K562 (cell line): ENCODE results near the gene FUBP3. TPM values are rescaled to one million over a fixed set of nuclear protein-coding genes. Genes with fewer than 3 reads are reported as not detected.

Experiments used
- ATAC-seq: fragments of 200-7000 bp; cut with Tn5 transposase; 3 replicates; pipeline ENCODE4 v1.9.1; 2020; ENCODE audit warnings: moderate library complexity
- BruUV-seq: library from RNA; stranded (reverse); fragments of 400-500 nt; replicated peaks from 2 replicates; lab custom pipeline; 2021; lab: Mats Ljungman, UMichigan
- CTCF ChIA-PET: fragments of 300-600 bp; formaldehyde crosslinking; extraction: SDS; loops from one replicate; lab custom pipeline; 2021; ENCODE audit warnings: low intra/inter-chr PET ratio; lab: Yijun Ruan, JAX
- POLR2A ChIA-PET: fragments of 300-600, 350-650 bp; sonication (Branson Sonifier 250); formaldehyde crosslinking; extraction: SDS; loops from one replicate; lab custom pipeline; 2021; ENCODE audit warnings: antibody characterized with exemption, inconsistent platforms; lab: Yijun Ruan, JAX
- DNase-seq, 4 experiments: peaks; one replicate each; pipeline versions ENCODE4 v3.0.0 to v3.0.0-alpha.2; 2011 to 2018; ENCODE audit warnings: low spot score in 3 of 4, mixed read lengths in 3 of 4; ENCODE audit errors: extremely low read depth in 1 of 4
- FAIRE-seq: peaks from 2 replicates; lab custom pipeline; 2011; peaks lifted over from hg19 to GRCh38; lab: Jason Lieb, UNC
- H2AFZ ChIP-seq: 2 replicates; pipeline ENCODE4 v1.6.0; 2011; ENCODE audit warnings: low read depth, low read length, control low read depth, inconsistent platforms
- H3K27ac ChIP-seq: fragments of 200-600 bp; 3 replicates; pipeline ENCODE4 v1.8.0; 2011; ENCODE audit warnings: low read depth, mild to moderate bottlenecking, control low read depth, inconsistent platforms, low read length, moderate library complexity, mixed read lengths; ENCODE audit errors: extremely low read depth
- H3K27me3 ChIP-seq, 2 experiments: fragments of 300-600 bp in 1 of 2; 2 replicates in 1 of 2; 3 replicates in 1 of 2; pipeline versions ENCODE4 v1.6.0 to v1.8.0; 2011; ENCODE audit warnings: inconsistent platforms in 2 of 2, low read length in 2 of 2, mild to moderate bottlenecking in 1 of 2, mixed read lengths in 1 of 2, moderate library complexity in 1 of 2; ENCODE audit not compliant: control insufficient read depth in 2 of 2, insufficient read depth in 2 of 2
- H3K36me3 ChIP-seq: fragments of 300-600 bp; 3 replicates; pipeline ENCODE4 v1.8.0; 2011; ENCODE audit warnings: mild to moderate bottlenecking, low read length, inconsistent platforms; ENCODE audit not compliant: control insufficient read depth, insufficient read depth
- H3K4me1 ChIP-seq, 2 experiments: fragments of 200-600 bp in 1 of 2; replicated peaks in 1 of 2; 2 replicates in 1 of 2; 3 replicates in 1 of 2; pipeline versions ENCODE4 v1.5.1 to v1.8.0; 2011; ENCODE audit warnings: inconsistent platforms in 2 of 2, low read length in 2 of 2, mild to moderate bottlenecking in 1 of 2, mixed read lengths in 1 of 2, moderate library complexity in 1 of 2; ENCODE audit not compliant: control insufficient read depth in 2 of 2, insufficient read depth in 2 of 2
- H3K4me2 ChIP-seq: 2 replicates; pipeline ENCODE4 v1.6.1; 2011; ENCODE audit warnings: low read length, control low read depth, inconsistent platforms, mixed read lengths; ENCODE audit not compliant: insufficient read depth
- H3K4me3 ChIP-seq: fragments of 200-600 bp; sonication (generic), shearing (Covaris generic); 2 replicates; pipeline ENCODE4 v1.5.1; 2016; ENCODE audit warnings: control low read depth, inconsistent platforms
- H3K79me2 ChIP-seq: fragments of 200-600 bp; 3 replicates; pipeline ENCODE4 v1.8.0; 2011; ENCODE audit warnings: low read length, inconsistent platforms; ENCODE audit not compliant: control insufficient read depth, insufficient read depth
- H3K9ac ChIP-seq, 2 experiments: 2 replicates each; pipeline versions ENCODE4 v1.6.0 to v1.6.1; 2011; ENCODE audit warnings: low read depth in 2 of 2, low read length in 2 of 2, control low read depth in 1 of 2, inconsistent platforms in 1 of 2, mild to moderate bottlenecking in 1 of 2, mixed read lengths in 1 of 2; ENCODE audit not compliant: insufficient read depth in 1 of 2
- H3K9me1 ChIP-seq: one replicate; pipeline ENCODE4 v1.6.0; 2011; ENCODE audit warnings: inconsistent platforms, mild to moderate bottlenecking, low read length, moderate library complexity; ENCODE audit not compliant: control insufficient read depth, insufficient read depth
- H3K9me3 ChIP-seq: replicated peaks from 2 replicates; pipeline ENCODE4 v1.5.1; 2011; ENCODE audit warnings: low read depth, low read length, inconsistent platforms; ENCODE audit not compliant: control insufficient read depth, insufficient read depth
- H4K20me1 ChIP-seq: replicated peaks from 2 replicates; pipeline ENCODE4 v1.6.1; 2011; ENCODE audit warnings: low read length, inconsistent platforms, mixed read lengths; ENCODE audit not compliant: control insufficient read depth, insufficient read depth
- DNMT1 ChIP-seq: fragments of 450-650 bp; IDR thresholded peaks from 2 replicates; pipeline ENCODE4 v1.6.1; 2016; ENCODE audit warnings: antibody characterized with exemption, mild to moderate bottlenecking
- EGR1 ChIP-seq: fragments of 450-650 bp; conservative IDR thresholded peaks from 2 replicates; pipeline ENCODE4 v1.6.1; 2017; ENCODE audit warnings: mild to moderate bottlenecking
- ETV5 ChIP-seq: sonication (generic); formaldehyde crosslinking; IDR thresholded peaks from 2 replicates; pipeline ENCODE4 v1.4.0; 2020; ENCODE audit warnings: low read depth, mild to moderate bottlenecking, missing genetic modification reagents
- HDGF ChIP-seq: fragments of 450-650 bp; IDR thresholded peaks from 2 replicates; pipeline ENCODE4 v1.6.1; 2016
- NCOA1 ChIP-seq: fragments of 450-650 bp; IDR thresholded peaks from 2 replicates; pipeline ENCODE4 v1.6.1; 2016; ENCODE audit warnings: low read depth
- ZNF384 ChIP-seq: IDR thresholded peaks from 2 replicates; pipeline ENCODE4 v1.6.1; 2012; ENCODE audit warnings: low read depth, low read length, improper control_type of control experiment
- WGBS: fragments of 100-300 bp; shearing (Covaris generic); methylation state at CpG from one replicate; pipeline ENCODE4 v1.1.6; 2016; ENCODE audit warnings: low coverage, mixed read lengths; ENCODE audit not compliant: insufficient coverage; ENCODE audit errors: missing lambda C conversion rate; 5-methylcytosine and 5-hydroxymethylcytosine counted together
- in situ Hi-C: fragments of 300-500 bp; cut with MboI; formaldehyde crosslinking; loops from 4 replicates; pipeline ENCODE4 v1.15.0; 2018; ENCODE audit warnings: inconsistent platforms, mixed read lengths
- intact Hi-C: fragments of 100-400 bp; cut with micrococcal nuclease; formaldehyde crosslinking; loops from 2 replicates; pipeline ENCODE4 v1.14.2; 2022
- polyA plus RNA-seq, 8 experiments: library from polyadenylated mRNA; depleted of rRNA in 4 of 8; stranded (reverse) in 5 of 8; unstranded in 3 of 8; fragments of >200 nt; fragmentation: Nextera tagmentation in 2 of 8; fragmentation: Illumina TruSeq in 1 of 8; extraction: Ambion mirVana in 2 of 8; extraction: Trizol in 1 of 8; gene quantifications; 2 replicates each; pipeline versions ENCODE4 v1.2.1 to v1.2.3, GENCODE V29; 2011 to 2014; ENCODE audit warnings: inconsistent platforms in 1 of 8, missing spikeins in 1 of 8
- total RNA-seq, 7 experiments: library from RNA; depleted of rRNA in 6 of 7; stranded (reverse); fragments of >200 nt in 6 of 7; fragmentation: Illumina TruSeq in 2 of 7; extraction: Trizol in 2 of 7; gene quantifications; 2 replicates each; pipeline versions ENCODE4 v1.2.1 to v1.2.3, GENCODE V29; 2011 to 2021; ENCODE audit warnings: low replicate concordance in 1 of 7

The FUBP3 gene
- total and polyA plus RNA-seq, 9 of the 15 experiments (the other 6 are each of a cell fraction or from before 2014, with no cell fraction given), result 3.0 to 64.0 (median 48.1) TPM

DNA sequence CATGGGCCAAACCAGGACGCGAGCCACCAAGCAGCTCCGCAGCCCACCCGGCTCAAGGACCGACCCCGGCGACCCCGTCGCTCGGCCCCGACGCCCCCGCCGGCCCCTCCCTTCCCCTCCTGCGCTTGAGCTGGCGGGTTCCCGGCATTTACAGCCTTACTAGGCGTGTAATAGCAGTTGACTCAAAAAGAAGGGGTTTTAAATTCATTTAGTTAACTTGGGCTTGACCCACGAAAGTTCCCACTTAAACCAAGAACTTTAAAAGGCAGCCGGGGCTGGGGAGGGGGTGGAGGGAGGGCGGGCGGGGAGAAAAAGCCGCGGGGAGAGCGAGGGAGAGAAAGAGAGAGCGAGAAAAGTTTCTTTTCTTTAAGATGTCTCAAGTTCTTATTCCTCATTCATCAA lies 85.7 kb downstream of the FUBP3 start:
- Histone ChIP-seq H3K27me3 (peaks cover 61 to 80% of the 10 kb centered on the region in 2 experiments), H4K20me1 (peaks cover 6% of the 10 kb centered on the region; the same call in 1 of the 2 replicates), H2AFZ (no peak overlapping the region), H3K79me2 (no peaks in the 10 kb centered on the region), H3K9me3 (no peaks in the 10 kb centered on the region), H3K36me3 (no peaks in the 10 kb centered on the region), H3K4me1 (peaks cover 0 to 59% of the 10 kb centered on the region in 2 experiments; a peak in 2 of 5 replicates), H3K27ac (no peak overlapping the region), H3K9ac (no peak overlapping the region), H3K4me2 (no peak overlapping the region), H3K4me3 (no peak overlapping the region), H3K9me1 (no peaks in the 10 kb centered on the region)
- WGBS, result 16% methylated on average over 12 of the region's 26 CpGs
- DNase-seq (no peak), FAIRE-seq (no peak), ATAC-seq (no peak)
- intact Hi-C loops (no loop called here), in situ Hi-C loops (no loop called here)
- no TSS peak for BruUV-seq
- TF ChIP-seq EGR1 (0 out of 2 replicates have a peak, but pooled peaks have one; percentile 23), HDGF (no peak), ETV5 (CRISPR knock-in tag) (no peak), NCOA1 (no peak), ZNF384 (no peak), DNMT1 (no peak)
- ChIA-PET POLR2A (interaction anchor here (1.1 kb wide), 1 partner anchor 130 kb away, joined by 4 read pairs; no protein-coding TSS in a partner anchor), CTCF (no interaction called here)
